SK-N-SH (cell line): ENCODE results near the gene ZBTB12. TPM values are rescaled to one million over a fixed set of nuclear protein-coding genes. Genes with fewer than 3 reads are reported as not detected.

Experiments used
- CTCF ChIA-PET: fragments of 300-600, 350-600 bp; formaldehyde crosslinking; extraction: SDS; loops from one replicate; lab custom pipeline; 2021; lab: Yijun Ruan, JAX
- POLR2A ChIA-PET: fragments of 350-600 bp; sonication (Branson Sonifier 250); formaldehyde crosslinking; extraction: SDS; loops from one replicate; lab custom pipeline; 2020; ENCODE audit warnings: antibody characterized with exemption, inconsistent platforms; lab: Yijun Ruan, JAX
- DNase-seq: peaks from one replicate; pipeline ENCODE4 v3.0.0; 2012
- H2AFZ ChIP-seq: fragments of 200-600 bp; sonication (generic); 2 replicates; pipeline ENCODE4 v1.8.1; 2016; ENCODE audit warnings: antibody characterized with exemption, mild to moderate bottlenecking, low read depth
- H3F3A ChIP-seq: fragments of 200-600 bp; sonication (generic); replicated peaks from 2 replicates; pipeline ENCODE3; 2016; ENCODE audit warnings: antibody characterized with exemption, mild to moderate bottlenecking; ENCODE audit not compliant: insufficient read depth
- H3K27ac ChIP-seq, 2 experiments: fragments of 200-500 bp in 1 of 2; fragments of 200-600 bp in 1 of 2; sonication (Bioruptor generic) in 1 of 2; sonication (generic), shearing (Covaris generic) in 1 of 2; 2 replicates each; pipeline versions ENCODE4 v1.5.1 to v1.6.1; 2014 to 2016; ENCODE audit warnings: low read depth in 2 of 2, inconsistent platforms in 1 of 2, low read length in 1 of 2, mild to moderate bottlenecking in 1 of 2, mixed read lengths in 1 of 2
- H3K27me3 ChIP-seq: fragments of 200-600 bp; sonication (generic), shearing (Covaris generic); 2 replicates; pipeline ENCODE4 v1.6.1; 2016; ENCODE audit warnings: mixed run types; ENCODE audit not compliant: insufficient read depth
- H3K36me3 ChIP-seq, 2 experiments: fragments of 200-500 bp in 1 of 2; fragments of 200-600 bp in 1 of 2; sonication (Bioruptor generic) in 1 of 2; sonication (generic) in 1 of 2; replicated peaks in 1 of 2; 2 replicates each; pipeline versions ENCODE3 to v1.5.1; 2014 to 2016; ENCODE audit warnings: low read length in 1 of 2, mild to moderate bottlenecking in 1 of 2; ENCODE audit not compliant: insufficient read depth in 2 of 2, control insufficient read depth in 1 of 2
- H3K4me1 ChIP-seq, 2 experiments: fragments of 200-500 bp in 1 of 2; fragments of 200-600 bp in 1 of 2; sonication (Bioruptor generic) in 1 of 2; sonication (generic), shearing (Covaris generic) in 1 of 2; 2 replicates each; pipeline versions ENCODE4 v1.5.1 to v1.6.1; 2014 to 2016; ENCODE audit warnings: low read depth in 1 of 2, low read length in 1 of 2, mixed run types in 1 of 2; ENCODE audit not compliant: insufficient read depth in 2 of 2, control insufficient read depth in 1 of 2
- H3K4me2 ChIP-seq: fragments of 200-600 bp; sonication (generic), shearing (Covaris generic); 2 replicates; pipeline ENCODE4 v1.6.1; 2017; ENCODE audit warnings: mixed run types
- H3K4me3 ChIP-seq, 2 experiments: fragments of 200-500 bp in 1 of 2; fragments of 200-600 bp in 1 of 2; sonication (Bioruptor generic) in 1 of 2; sonication (generic), shearing (Covaris generic) in 1 of 2; 2 replicates each; pipeline versions ENCODE4 v1.5.1 to v1.8.1; 2014 to 2016; ENCODE audit warnings: low read depth in 2 of 2, inconsistent platforms in 1 of 2, low read length in 1 of 2, mild to moderate bottlenecking in 1 of 2, mixed read lengths in 1 of 2, moderate library complexity in 1 of 2
- H3K79me2 ChIP-seq: fragments of 200-600 bp; sonication (generic); 2 replicates; pipeline ENCODE4 v1.8.1; 2017; ENCODE audit warnings: mild to moderate bottlenecking; ENCODE audit not compliant: insufficient read depth
- H3K9ac ChIP-seq: fragments of 200-600 bp; sonication (generic); 2 replicates; pipeline ENCODE4 v1.6.1; 2017; ENCODE audit warnings: mixed run types
- H3K9me2 ChIP-seq: fragments of 200-600 bp; sonication (generic); 2 replicates; pipeline ENCODE4 v1.6.1; 2017; ENCODE audit warnings: mixed run types
- H3K9me3 ChIP-seq: fragments of 200-600 bp; sonication (generic); 2 replicates; pipeline ENCODE4 v1.6.1; 2017; ENCODE audit warnings: mixed run types, mild to moderate bottlenecking, moderate library complexity
- H4K20me1 ChIP-seq: fragments of 200-600 bp; sonication (generic); 2 replicates; pipeline ENCODE4 v1.6.1; 2017; ENCODE audit warnings: mild to moderate bottlenecking, mixed run types; ENCODE audit not compliant: insufficient read depth
- CHD2 ChIP-seq: fragments of 150-350 bp; IDR thresholded peaks from 2 replicates; pipeline ENCODE4 v1.6.1; 2018; ENCODE audit warnings: low read length; ENCODE audit not compliant: partially characterized antibody
- CTCF ChIP-seq: fragments of 200-600 bp; sonication (generic); IDR thresholded peaks from 2 replicates; pipeline ENCODE4 v1.6.1; 2017; ENCODE audit warnings: antibody characterized with exemption, mild to moderate bottlenecking, moderate library complexity
- EZH2phosphoT487 ChIP-seq: fragments of 200-600 bp; sonication (generic); IDR thresholded peaks from 2 replicates; pipeline ENCODE4 v1.6.1; 2017; ENCODE audit warnings: low read depth, mixed run types, mild to moderate bottlenecking, antibody characterized with exemption, moderate library complexity, borderline replicate concordance
- NFIC ChIP-seq: IDR thresholded peaks from 2 replicates; pipeline ENCODE4 v1.4.0; 2012; ENCODE audit warnings: borderline replicate concordance
- PBX3 ChIP-seq: IDR thresholded peaks from 2 replicates; pipeline ENCODE4; 2012
- TCF12 ChIP-seq: IDR thresholded peaks from 2 replicates; pipeline ENCODE4 v1.4.0; 2012
- USF1 ChIP-seq: IDR thresholded peaks from 2 replicates; pipeline ENCODE4 v1.4.0; 2012; ENCODE audit warnings: low read depth, borderline replicate concordance
- USF2 ChIP-seq: fragments of 150-350 bp; IDR thresholded peaks from 2 replicates; pipeline ENCODE4 v1.6.1; 2017; ENCODE audit warnings: antibody characterized with exemption, low read length, low read depth, borderline replicate concordance
- YY1 ChIP-seq: IDR thresholded peaks from 2 replicates; pipeline ENCODE4 v1.4.0; 2012; ENCODE audit warnings: low read depth, mild to moderate bottlenecking
- ZBTB33 ChIP-seq: IDR thresholded peaks from 2 replicates; pipeline ENCODE4 v1.4.0; 2012; ENCODE audit warnings: low read depth, borderline replicate concordance
- WGBS: methylation state at CpG from one replicate; pipeline ENCODE4 v1.1.6; 2017; ENCODE audit warnings: low lambda C conversion rate; 5-methylcytosine and 5-hydroxymethylcytosine counted together
- polyA plus RNA-seq, 3 experiments: library from polyadenylated mRNA; depleted of rRNA; stranded (reverse); fragments of >200 nt; gene quantifications; 2 replicates each; pipeline ENCODE4 v1.2.3, GENCODE V29; 2012

The ZBTB12 gene
- polyA plus RNA-seq, 1 of the 3 experiments (the other 2 are of a cell fraction), result 8.3 TPM

GRCh38 chr6:31918069-31918720 is 16.3 kb upstream of the ZBTB12 start (continued):
- no peak for TF ChIP-seq USF1

GRCh38 chr6:31915756-31916155 is 13.9 kb upstream of the ZBTB12 start:
- Histone ChIP-seq H3K9me2 (no peaks in the 10 kb centered on the region), H2AFZ (no peak overlapping the region), H4K20me1 (no peaks in the 10 kb centered on the region), H3K27ac (no peak overlapping the region), H3K36me3 (no peaks in the 10 kb centered on the region), H3F3A (peaks cover 9% of the 10 kb centered on the region), H3K27me3 (no peaks in the 10 kb centered on the region), H3K9me3 (no peaks in the 10 kb centered on the region), H3K4me2 (no peak overlapping the region), H3K9ac (no peak overlapping the region)
- WGBS, result 75% methylated on average over 6 of the region's 6 CpGs
- POLR2A ChIA-PET, result no interaction called here
- TF ChIP-seq EZH2phosphoT487 (no peak), ZBTB33 (no peak), CTCF (no peak), USF2 (no peak), YY1 (no peak), CHD2 (no peak), TCF12 (no peak), NFIC (no peak), PBX3 (no peak)
- TF ChIP-seq, all 33 proteins: peak for 0
- no peaks in the 10 kb centered on the region for H3K4me1 ChIP-seq
- CTCF ChIA-PET, result interaction anchor here (1.6 kb wide), 1 partner anchor 14 kb away, joined by 3 read pairs; the partner anchor contains the start of gene ZBTB12
- DNase-seq, result no peak
- no peaks in the 10 kb centered on the region for H3K79me2 ChIP-seq
- H3K4me3 ChIP-seq, result no peak overlapping the region
